Glutamatergic neuron (in vitro differentiated cells): ENCODE measurements around the gene ANO2. TPM values are rescaled to one million over a fixed set of nuclear protein-coding genes. Genes with fewer than 3 reads are reported as not detected.

ENCODE experiments used
- DNase-seq: peaks from one replicate; pipeline ENCODE4 v3.0.0; 2022
- H3K27ac Mint-ChIP-seq: one replicate; pipeline ENCODE4 v1.8.0; 2020; ENCODE audit warnings: mild to moderate bottlenecking, mixed read lengths, inconsistent platforms; ENCODE audit not compliant: unreplicated experiment
- H3K27me3 Mint-ChIP-seq: one replicate; pipeline ENCODE4 v1.8.0; 2020; ENCODE audit warnings: mild to moderate bottlenecking, moderate library complexity, mixed read lengths, inconsistent platforms; ENCODE audit not compliant: unreplicated experiment
- H3K36me3 Mint-ChIP-seq: one replicate; pipeline ENCODE4 v1.8.0; 2020; ENCODE audit warnings: mild to moderate bottlenecking, mixed read lengths, inconsistent platforms; ENCODE audit not compliant: unreplicated experiment
- H3K4me1 Mint-ChIP-seq: one replicate; pipeline ENCODE4 v1.8.0; 2020; ENCODE audit warnings: mild to moderate bottlenecking, low read depth, mixed read lengths, inconsistent platforms; ENCODE audit not compliant: unreplicated experiment
- H3K4me3 Mint-ChIP-seq: one replicate; pipeline ENCODE4 v1.8.0; 2020; ENCODE audit warnings: mild to moderate bottlenecking, mixed read lengths, inconsistent platforms; ENCODE audit not compliant: unreplicated experiment
- H3K9me3 Mint-ChIP-seq: one replicate; pipeline ENCODE4 v1.8.0; 2020; ENCODE audit warnings: mild to moderate bottlenecking, moderate library complexity, mixed read lengths, inconsistent platforms; ENCODE audit not compliant: unreplicated experiment
- CTCF ChIP-seq: fragments of 200-600 bp; sonication (generic); IDR thresholded peaks from one replicate; pipeline ENCODE4 v1.5.0; 2021; ENCODE audit not compliant: partially characterized antibody, unreplicated experiment
- total RNA-seq: library from RNA; stranded (reverse); fragmentation: NEBNext Ultra II Directional; extraction: Animal tissue kit (Norgen Biotek cat#: 25700); gene quantifications from one replicate; pipeline ENCODE4 v1.2.1, GENCODE V29; 2021; ENCODE audit not compliant: unreplicated experiment

Gene ANO2
- total RNA-seq, 1 donor from 2014 or later = not detected

GRCh38 chr12:5969974-5970690 is 25.1 kb upstream of the ANO2 start:
- Mint-ChIP-seq H3K36me3 (no peaks in the 10 kb centered on the region), H3K27me3 (peaks cover 6% of the 10 kb centered on the region), H3K4me1 (peaks cover 2% of the 10 kb centered on the region), H3K9me3 (peaks cover 3% of the 10 kb centered on the region), H3K27ac (no peak overlapping the region), H3K4me3 (no peak overlapping the region)
- DNase-seq = no peak
- no peak for TF ChIP-seq CTCF

GRCh38 chr12:5969156-5969973 is 24.3 kb upstream of the ANO2 start:
- no peak for TF ChIP-seq CTCF
- Mint-ChIP-seq H3K27ac (no peak overlapping the region), H3K27me3 (peaks cover 6% of the 10 kb centered on the region), H3K4me3 (no peak overlapping the region), H3K9me3 (peaks cover 3% of the 10 kb centered on the region), H3K4me1 (peaks cover 2% of the 10 kb centered on the region), H3K36me3 (no peaks in the 10 kb centered on the region)
- no peak for DNase-seq

GRCh38 chr12:5967645-5968415 is 22.8 kb upstream of the ANO2 start:
- Mint-ChIP-seq H3K27ac (no peak overlapping the region), H3K4me1 (peaks cover 2% of the 10 kb centered on the region), H3K27me3 (peaks cover 7% of the 10 kb centered on the region), H3K36me3 (no peaks in the 10 kb centered on the region), H3K4me3 (no peak overlapping the region), H3K9me3 (peaks cover 3% of the 10 kb centered on the region)
- DNase-seq = no peak
- TF ChIP-seq CTCF = no peak

GRCh38 chr12:5966486-5967095 is 21.5 kb upstream of the ANO2 start:
- no peak for TF ChIP-seq CTCF
- no peak overlapping the region for H3K27ac Mint-ChIP-seq
- no peak overlapping the region for H3K4me3 Mint-ChIP-seq
- no peaks in the 10 kb centered on the region for H3K36me3 Mint-ChIP-seq
- peaks cover 5% of the 10 kb centered on the region for H3K27me3 Mint-ChIP-seq
- no peak for DNase-seq
- H3K4me1 Mint-ChIP-seq = no peaks in the 10 kb centered on the region
- peaks cover 3% of the 10 kb centered on the region for H3K9me3 Mint-ChIP-seq
